Adipocyte (in vitro differentiated cells): Measurements from ENCODE around the gene INTS6.

Experiments used
- DNase-seq: peaks from one replicate; pipeline ENCODE4 v3.0.0-alpha.2; 2015; ENCODE audit warnings: low read depth
- H3K27me3 ChIP-seq: replicated peaks from 2 replicates; pipeline ENCODE4 v1.7.0; 2013; ENCODE audit warnings: mild to moderate bottlenecking, low read length, moderate library complexity; ENCODE audit not compliant: control insufficient read depth, insufficient read depth
- H3K36me3 ChIP-seq: 2 replicates; pipeline ENCODE4 v1.7.0; 2013; ENCODE audit warnings: low read length, mild to moderate bottlenecking, moderate library complexity; ENCODE audit not compliant: control insufficient read depth, insufficient read depth, severe bottlenecking
- H3K4me1 ChIP-seq: 2 replicates; pipeline ENCODE4 v1.7.0; 2013; ENCODE audit warnings: mild to moderate bottlenecking, low read length, moderate library complexity; ENCODE audit not compliant: control insufficient read depth, insufficient read depth
- H3K4me3 ChIP-seq: 2 replicates; pipeline ENCODE4 v1.7.0; 2013; ENCODE audit warnings: mild to moderate bottlenecking, low read length, moderate library complexity
- H3K9ac ChIP-seq: 2 replicates; pipeline ENCODE4 v1.7.0; 2013; ENCODE audit warnings: mild to moderate bottlenecking, low read length, moderate library complexity
- H3K9me3 ChIP-seq: 2 replicates; pipeline ENCODE4 v1.7.0; 2013; ENCODE audit warnings: mild to moderate bottlenecking, low read length, moderate library complexity; ENCODE audit not compliant: control insufficient read depth

The INTS6 gene

DNA sequence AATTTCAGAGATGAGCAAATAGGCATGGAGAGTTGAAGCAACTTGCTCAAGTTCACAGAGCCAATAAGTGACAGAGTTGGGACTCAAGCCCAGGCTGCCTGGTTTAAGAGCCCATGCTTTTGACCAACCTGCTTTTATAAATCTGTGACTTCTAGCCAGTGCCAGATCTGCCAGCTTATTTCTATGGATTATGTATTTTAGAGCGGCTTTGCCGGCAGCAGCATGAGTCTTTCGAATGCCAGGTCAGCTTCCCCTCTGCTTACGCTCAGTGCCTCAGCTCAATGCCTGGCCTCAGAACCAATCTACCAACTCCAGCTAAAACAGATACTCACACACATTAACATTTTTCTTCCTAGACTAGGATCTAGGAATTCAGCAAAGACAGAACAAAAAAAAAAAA lies 111.0 kb downstream of the INTS6 start:
- no peaks in the 10 kb centered on the region for H3K27me3 ChIP-seq
- peaks cover 10% of the 10 kb centered on the region for H3K4me1 ChIP-seq
- no peak overlapping the region for H3K4me3 ChIP-seq
- H3K36me3 ChIP-seq, result no peaks in the 10 kb centered on the region
- DNase-seq, result no peak
- H3K9ac ChIP-seq, result no peak overlapping the region
- no peaks in the 10 kb centered on the region for H3K9me3 ChIP-seq

DNA sequence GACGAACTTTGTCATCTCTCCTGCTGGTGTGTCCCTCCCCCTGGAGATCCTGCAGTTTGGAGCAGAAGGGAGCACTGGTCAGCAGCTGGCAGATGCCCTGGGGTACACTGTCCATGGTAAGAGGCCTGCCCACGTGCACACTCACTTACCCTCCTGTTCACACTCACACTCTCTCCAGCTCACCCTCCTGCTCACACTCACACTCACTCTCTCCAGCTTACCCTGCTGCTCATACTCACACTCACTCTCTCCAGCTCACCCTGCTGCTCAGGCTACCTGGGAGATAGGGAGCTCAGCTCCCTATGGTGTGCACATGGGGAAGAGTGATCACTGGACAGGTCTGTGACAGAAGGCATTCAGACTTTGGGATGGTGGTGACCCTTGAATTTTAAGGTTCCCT lies 111.6 kb downstream of the INTS6 start:
- Histone ChIP-seq H3K4me3 (no peak overlapping the region), H3K27me3 (no peaks in the 10 kb centered on the region), H3K36me3 (no peaks in the 10 kb centered on the region), H3K9me3 (no peaks in the 10 kb centered on the region), H3K9ac (no peak overlapping the region), H3K4me1 (peaks cover 10% of the 10 kb centered on the region)
- DNase-seq, result no peak

DNA sequence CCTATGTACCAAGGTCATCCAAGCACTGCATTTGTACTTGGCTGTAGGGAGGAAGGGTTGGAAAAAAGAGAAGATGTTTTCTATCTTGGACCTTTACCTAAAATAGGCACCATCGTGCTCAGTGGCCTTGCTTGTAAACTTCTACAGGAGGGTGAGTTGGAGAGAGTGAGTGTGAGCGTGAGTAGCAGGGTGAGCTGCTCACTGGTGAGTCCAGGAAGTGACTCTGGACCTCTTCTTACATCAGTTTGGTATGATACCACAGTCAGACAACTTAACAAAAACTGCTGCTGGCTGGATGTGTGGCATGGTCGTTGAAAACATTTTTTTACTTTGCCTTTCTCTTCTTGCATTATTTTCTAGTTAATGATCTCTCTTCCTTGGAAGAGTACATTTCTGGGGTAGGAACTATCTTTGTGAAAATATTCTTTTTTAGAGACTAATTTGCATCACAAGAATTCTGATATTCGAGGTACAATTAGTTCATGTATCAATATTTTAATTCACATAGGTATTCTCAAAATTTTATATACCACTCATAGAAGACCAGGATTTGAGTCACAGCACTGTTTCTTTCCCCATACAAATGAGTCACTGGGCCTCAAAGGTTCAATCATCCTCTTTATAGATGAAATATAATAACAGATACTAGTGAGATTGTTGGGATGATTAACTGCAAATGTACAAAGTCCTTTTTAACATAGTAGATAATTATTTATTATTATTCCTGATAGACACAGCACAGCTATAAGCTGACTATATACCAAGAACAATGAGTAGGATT lies 112.7 kb downstream of the INTS6 start:
- DNase-seq, result no peak
- no peaks in the 10 kb centered on the region for H3K27me3 ChIP-seq
- H3K36me3 ChIP-seq, result no peaks in the 10 kb centered on the region
- no peak overlapping the region for H3K9ac ChIP-seq
- H3K4me1 ChIP-seq, result peaks cover 10% of the 10 kb centered on the region
- no peak overlapping the region for H3K4me3 ChIP-seq
- no peaks in the 10 kb centered on the region for H3K9me3 ChIP-seq

DNA sequence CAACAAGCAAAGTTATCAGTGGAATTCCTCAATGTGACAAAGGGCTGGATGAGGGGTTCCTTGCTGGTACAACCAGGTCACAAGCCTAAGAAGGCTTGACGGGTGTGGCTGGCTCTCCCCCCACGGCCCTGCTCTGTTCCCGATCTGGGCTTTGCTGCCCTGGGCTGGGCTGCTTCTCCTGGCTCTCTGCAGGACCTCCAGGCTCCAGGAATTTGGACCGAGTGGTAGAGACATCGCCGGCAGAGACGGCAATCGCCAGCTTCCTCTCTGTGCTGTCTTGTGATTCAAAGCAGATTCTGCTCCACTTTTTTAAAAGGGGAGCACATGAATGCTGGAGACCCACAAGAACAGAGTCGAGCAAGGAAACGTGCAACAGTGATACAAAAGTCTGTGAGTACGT lies 113.5 kb downstream of the INTS6 start, which contains the start of gene SERPINE3:
TSS of gene SERPINE3 (plus strand) at position 338 of the 400 bp plus-strand sequence. CDS start 1,401 bp downstream, outside the sequence.
- no peak for DNase-seq
- Histone ChIP-seq H3K4me1 (peaks cover 10% of the 10 kb centered on the region), H3K27me3 (no peaks in the 10 kb centered on the region), H3K9ac (no peak within 1 kb of the TSS), H3K9me3 (no peaks in the 10 kb centered on the region), H3K36me3 (no peaks in the 10 kb centered on the region), H3K4me3 (no peak within 1 kb of the TSS)

DNA sequence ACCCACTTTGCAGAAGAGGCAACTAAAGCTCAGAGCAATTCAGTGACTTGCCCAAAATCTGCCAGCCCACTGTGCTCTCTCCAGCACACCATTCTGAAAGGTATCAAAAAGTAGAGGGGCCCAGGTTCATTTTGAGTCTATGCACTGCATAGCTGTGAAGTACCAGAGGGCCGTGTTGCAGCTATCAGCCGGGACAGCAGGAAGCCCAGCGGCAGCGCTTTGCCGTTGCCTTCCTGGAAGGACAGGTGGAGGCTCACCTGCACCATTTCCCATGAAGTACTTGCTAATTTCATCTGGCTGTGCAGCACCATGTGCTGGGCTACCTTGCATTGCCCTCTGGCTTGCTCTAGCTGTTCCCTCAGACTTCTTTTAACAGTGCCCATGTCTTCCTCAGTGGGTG lies 116.1 kb downstream of the INTS6 start:
- peaks cover 2% of the 10 kb centered on the region for H3K4me1 ChIP-seq
- no peaks in the 10 kb centered on the region for H3K9me3 ChIP-seq
- DNase-seq, result no peak
- no peaks in the 10 kb centered on the region for H3K27me3 ChIP-seq
- H3K36me3 ChIP-seq, result no peaks in the 10 kb centered on the region
- no peak overlapping the region for H3K4me3 ChIP-seq
- H3K9ac ChIP-seq, result no peak overlapping the region

DNA sequence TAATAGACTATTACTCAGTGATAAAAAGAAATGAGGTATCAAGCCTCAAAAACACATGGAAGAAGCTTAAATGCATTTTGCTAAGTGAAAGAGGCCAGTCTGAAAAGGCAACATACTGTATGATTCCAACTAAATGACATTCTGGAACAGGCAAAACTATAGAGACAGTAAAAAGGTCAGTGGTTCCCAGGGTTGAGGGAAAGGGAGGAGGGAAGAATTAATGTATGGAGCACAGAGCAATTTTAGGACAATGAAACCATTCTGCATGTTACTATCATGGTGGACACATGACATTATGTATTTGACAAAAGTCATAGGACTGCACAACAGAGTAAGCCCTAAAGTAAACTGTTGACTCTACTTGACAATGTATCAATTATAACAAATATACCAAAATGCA lies 119.0 kb downstream of the INTS6 start:
- Histone ChIP-seq H3K9me3 (no peaks in the 10 kb centered on the region), H3K9ac (no peak overlapping the region), H3K4me3 (no peak overlapping the region), H3K36me3 (no peaks in the 10 kb centered on the region), H3K27me3 (no peaks in the 10 kb centered on the region), H3K4me1 (peaks cover 3% of the 10 kb centered on the region)
- DNase-seq, result no peak

DNA sequence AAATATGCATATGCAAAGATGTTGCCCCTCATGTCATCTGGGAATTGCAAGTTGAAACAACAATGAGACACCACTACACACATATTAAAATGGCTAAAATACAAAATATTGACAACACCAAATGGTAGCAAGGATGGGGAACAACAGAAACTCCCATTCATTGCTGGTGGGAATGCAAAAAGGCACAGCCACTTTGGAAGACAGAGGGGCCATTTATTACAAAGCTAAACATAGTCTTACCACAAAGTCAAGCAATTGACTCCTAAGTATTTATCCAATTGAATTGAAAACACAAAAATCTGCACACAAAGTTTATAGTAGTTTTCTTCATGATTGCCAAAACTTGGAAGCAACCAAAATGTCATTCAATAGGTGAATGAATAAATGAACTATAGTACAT lies 119.4 kb downstream of the INTS6 start:
- Histone ChIP-seq H3K9me3 (no peaks in the 10 kb centered on the region), H3K36me3 (no peaks in the 10 kb centered on the region), H3K4me3 (no peak overlapping the region), H3K4me1 (peaks cover 3% of the 10 kb centered on the region), H3K27me3 (no peaks in the 10 kb centered on the region), H3K9ac (no peak overlapping the region)
- no peak for DNase-seq

DNA sequence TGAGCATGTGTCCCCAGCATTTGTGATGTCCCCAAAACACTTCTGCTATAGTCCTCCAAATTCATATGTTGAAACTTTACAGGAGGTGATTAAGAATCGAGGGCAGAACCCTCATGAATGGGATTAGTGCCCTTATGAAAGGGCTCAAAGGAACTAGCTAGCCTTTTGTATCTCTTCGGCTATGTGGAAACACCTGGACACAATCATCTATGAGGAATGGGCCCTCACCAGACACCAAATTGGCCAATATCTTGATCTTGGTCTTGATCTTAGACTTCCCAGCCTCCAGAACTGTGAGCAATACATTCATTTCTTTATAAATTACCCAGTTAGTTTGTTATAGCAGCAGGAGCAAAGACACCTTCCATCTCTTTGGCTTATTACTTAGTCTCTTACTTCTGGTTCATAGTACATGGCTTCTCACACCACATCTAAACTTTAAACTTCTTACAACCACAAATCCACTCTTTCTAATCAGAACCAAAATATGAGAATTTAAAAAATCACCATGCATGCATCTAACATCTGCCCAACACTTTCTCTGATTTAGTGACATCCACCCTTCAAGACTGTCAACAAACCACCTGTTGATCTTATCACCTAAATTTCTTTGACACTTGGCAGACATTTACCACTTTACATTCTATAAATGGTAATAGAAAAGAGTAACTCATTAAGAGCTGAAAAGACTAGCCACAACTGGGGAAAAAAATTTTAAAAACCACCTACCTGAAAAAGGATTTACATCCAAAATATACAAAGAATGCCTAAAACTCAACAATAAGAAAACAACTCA lies 120.1 kb downstream of the INTS6 start:
- H3K4me3 ChIP-seq, result no peak overlapping the region
- peaks cover 3% of the 10 kb centered on the region for H3K4me1 ChIP-seq
- no peak overlapping the region for H3K9ac ChIP-seq
- DNase-seq, result no peak
- no peaks in the 10 kb centered on the region for H3K36me3 ChIP-seq
- no peaks in the 10 kb centered on the region for H3K27me3 ChIP-seq
- H3K9me3 ChIP-seq, result no peaks in the 10 kb centered on the region

DNA sequence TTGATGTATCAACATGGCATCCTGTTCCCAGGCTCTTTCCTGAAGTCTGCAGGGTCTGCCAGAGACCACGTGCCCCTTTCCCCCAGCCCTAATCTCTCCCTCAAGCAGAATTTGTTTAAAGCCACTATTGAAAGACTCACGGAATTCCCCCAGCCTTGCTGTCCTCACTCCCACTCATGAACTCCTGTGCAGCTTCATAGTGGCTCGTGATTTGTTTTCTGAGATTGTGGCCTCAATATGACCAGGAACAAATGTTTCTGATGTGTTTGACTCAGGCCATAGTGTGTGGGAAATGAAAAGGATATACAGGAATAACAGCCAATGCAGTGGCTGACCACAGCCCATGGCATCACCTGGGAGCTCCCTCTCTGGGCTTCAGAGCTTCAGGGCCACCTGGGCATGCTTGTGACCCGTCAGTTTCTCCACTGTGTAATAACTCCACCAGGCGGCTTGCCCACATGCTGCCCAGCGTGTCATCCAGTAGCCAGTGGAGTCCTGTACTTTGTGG lies 121.4 kb downstream of the INTS6 start:
- H3K9me3 ChIP-seq, result no peaks in the 10 kb centered on the region
- DNase-seq, result no peak
- no peaks in the 10 kb centered on the region for H3K36me3 ChIP-seq
- peaks cover 3% of the 10 kb centered on the region for H3K4me1 ChIP-seq
- H3K9ac ChIP-seq, result no peak overlapping the region
- H3K27me3 ChIP-seq, result no peaks in the 10 kb centered on the region
- no peak overlapping the region for H3K4me3 ChIP-seq

DNA sequence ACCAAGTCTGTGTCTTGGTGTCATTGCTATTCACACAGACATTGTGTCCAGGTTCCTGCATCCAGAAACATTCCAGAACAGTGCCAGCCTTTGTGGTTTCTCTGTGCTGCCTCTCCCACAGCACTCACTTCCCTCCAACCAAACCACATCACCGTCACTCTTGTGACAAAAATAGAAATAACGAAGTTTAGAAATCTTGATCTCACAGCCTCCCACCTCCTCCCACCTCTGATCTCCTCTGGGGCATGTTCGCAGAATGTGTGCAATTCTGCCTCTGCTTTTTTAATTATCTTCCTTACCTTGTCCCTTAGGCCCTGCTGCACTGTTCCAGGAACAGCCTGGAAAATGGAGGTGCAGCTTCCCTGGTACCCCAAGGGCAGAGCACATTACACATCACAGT lies 122.0 kb downstream of the INTS6 start:
- no peak overlapping the region for H3K4me3 ChIP-seq
- H3K4me1 ChIP-seq, result peaks cover 3% of the 10 kb centered on the region
- H3K9ac ChIP-seq, result no peak overlapping the region
- no peaks in the 10 kb centered on the region for H3K36me3 ChIP-seq
- no peaks in the 10 kb centered on the region for H3K9me3 ChIP-seq
- H3K27me3 ChIP-seq, result no peaks in the 10 kb centered on the region
- DNase-seq, result no peak

DNA sequence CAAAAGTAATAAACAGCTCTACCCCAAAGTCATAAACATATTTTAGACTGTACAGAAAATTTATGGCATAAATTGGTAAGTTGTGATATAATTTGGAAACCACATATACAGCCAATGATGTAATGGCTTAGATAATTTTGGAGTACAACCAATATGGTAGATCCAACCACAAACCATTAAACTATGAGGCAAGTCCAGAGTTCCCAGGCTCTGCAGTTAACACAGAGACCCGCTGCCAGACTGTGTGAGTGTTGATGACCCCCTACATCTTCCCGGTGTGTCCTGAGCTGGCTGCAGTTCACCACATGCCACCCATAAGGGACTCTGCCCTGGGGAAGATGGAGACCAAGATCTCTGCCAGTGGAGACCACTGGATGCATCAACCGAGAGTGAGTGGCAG lies 123.2 kb downstream of the INTS6 start:
- no peak overlapping the region for H3K9ac ChIP-seq
- no peaks in the 10 kb centered on the region for H3K9me3 ChIP-seq
- H3K36me3 ChIP-seq, result no peaks in the 10 kb centered on the region
- no peak overlapping the region for H3K4me3 ChIP-seq
- no peaks in the 10 kb centered on the region for H3K27me3 ChIP-seq
- DNase-seq, result no peak
- peaks cover 3% of the 10 kb centered on the region for H3K4me1 ChIP-seq
